IMR-90 (cell line): ENCODE results near the gene RPL27A. TPM values are rescaled to one million over a fixed set of nuclear protein-coding genes. Genes with fewer than 3 reads are reported as not detected.
A peak's percentile ranks its signal among the peaks of the same experiment; 100 is the strongest.

Source experiments
- ATAC-seq: fragments of 200-7000 bp; cut with Tn5 transposase; 2 replicates; pipeline ENCODE4 v1.9.1; 2020; ENCODE audit warnings: low read depth, mild to moderate bottlenecking, moderate library complexity
- BruUV-seq: library from RNA; stranded (reverse); fragments of 400-500 nt; replicated peaks from 2 replicates; lab custom pipeline; 2021; lab: Mats Ljungman, UMichigan
- CTCF ChIA-PET: fragments of 300-600 bp; formaldehyde crosslinking; extraction: SDS; loops from one replicate; lab custom pipeline; 2021; ENCODE audit warnings: antibody characterized with exemption; lab: Yijun Ruan, JAX
- POLR2A ChIA-PET: fragments of 300-600 bp; sonication (Branson Sonifier 250); formaldehyde crosslinking; loops from one replicate; lab custom pipeline; 2022; ENCODE audit warnings: antibody characterized with exemption; ENCODE audit not compliant: unreplicated experiment; lab: Charles Lee
- DNase-seq: peaks from one replicate; pipeline ENCODE4 v3.0.0; 2013
- H2AFZ ChIP-seq: replicated peaks from 2 replicates; pipeline ENCODE3; 2013; ENCODE audit warnings: low read length, mild to moderate bottlenecking; ENCODE audit not compliant: poor library complexity
- H2AK5ac ChIP-seq: 2 replicates; pipeline ENCODE4 v1.6.1; 2013; ENCODE audit warnings: low read depth, low read length, inconsistent platforms
- H2AK9ac ChIP-seq: replicated peaks from 2 replicates; pipeline ENCODE3; 2013; ENCODE audit warnings: mild to moderate bottlenecking, low read depth, low read length, moderate library complexity; ENCODE audit not compliant: poor library complexity
- H2BK120ac ChIP-seq: 2 replicates; pipeline ENCODE4 v1.6.1; 2013; ENCODE audit warnings: low read depth, low read length, inconsistent platforms
- H2BK15ac ChIP-seq: 3 replicates; pipeline ENCODE4 v1.6.1; 2013; ENCODE audit warnings: low read depth, low read length, inconsistent platforms
- H2BK20ac ChIP-seq: 2 replicates; pipeline ENCODE4 v1.6.1; 2013; ENCODE audit warnings: low read depth, mild to moderate bottlenecking, inconsistent platforms, low read length, moderate library complexity
- H2BK5ac ChIP-seq: 2 replicates; pipeline ENCODE4 v1.6.1; 2013; ENCODE audit warnings: mild to moderate bottlenecking, low read depth, low read length, inconsistent platforms; ENCODE audit not compliant: poor library complexity, severe bottlenecking
- H3K14ac ChIP-seq: replicated peaks from 2 replicates; pipeline ENCODE4 v1.6.1; 2013; ENCODE audit warnings: low read depth, low read length, inconsistent platforms
- H3K18ac ChIP-seq: 2 replicates; pipeline ENCODE4 v1.6.1; 2013; ENCODE audit warnings: low read depth, low read length, control low read depth
- H3K23ac ChIP-seq: 2 replicates; pipeline ENCODE4 v1.6.1; 2013; ENCODE audit warnings: low read depth, low read length, inconsistent platforms
- H3K27ac ChIP-seq: 2 replicates; pipeline ENCODE4 v1.5.1; 2013; ENCODE audit warnings: mild to moderate bottlenecking, control low read depth, low read length; ENCODE audit not compliant: insufficient read depth
- H3K27me3 ChIP-seq: 2 replicates; pipeline ENCODE4 v1.6.1; 2013; ENCODE audit warnings: low read length; ENCODE audit not compliant: control insufficient read depth, insufficient read depth
- H3K36me3 ChIP-seq: 2 replicates; pipeline ENCODE4 v1.6.1; 2013; ENCODE audit warnings: low read length, mixed read lengths; ENCODE audit not compliant: control insufficient read depth, insufficient read depth
- H3K4ac ChIP-seq: 2 replicates; pipeline ENCODE4 v1.6.1; 2013; ENCODE audit warnings: low read depth, low read length, inconsistent platforms
- H3K4me1 ChIP-seq: 2 replicates; pipeline ENCODE4 v1.6.1; 2013; ENCODE audit warnings: low read length, mixed read lengths; ENCODE audit not compliant: control insufficient read depth, insufficient read depth
- H3K4me2 ChIP-seq: 2 replicates; pipeline ENCODE4 v1.6.1; 2013; ENCODE audit warnings: low read depth, mild to moderate bottlenecking, control low read depth, low read length, moderate library complexity
- H3K4me3 ChIP-seq: 2 replicates; pipeline ENCODE4 v1.5.1; 2013; ENCODE audit warnings: low read depth, mild to moderate bottlenecking, control low read depth, low read length, moderate library complexity; ENCODE audit not compliant: insufficient read depth
- H3K56ac ChIP-seq: 2 replicates; pipeline ENCODE4 v1.6.1; 2013; ENCODE audit warnings: low read length, inconsistent platforms; ENCODE audit not compliant: insufficient read depth; ENCODE audit errors: extremely low read depth
- H3K79me1 ChIP-seq, 2 experiments: 2 replicates each; pipeline ENCODE4 v1.6.1; 2013; ENCODE audit warnings: low read length in 2 of 2, inconsistent platforms in 1 of 2, low read depth in 1 of 2
- H3K9ac ChIP-seq: 2 replicates; pipeline ENCODE4 v1.6.1; 2013; ENCODE audit warnings: low read depth, low read length, control low read depth
- H3K9me1 ChIP-seq: 2 replicates; pipeline ENCODE4 v1.6.1; 2013; ENCODE audit warnings: low read length, inconsistent platforms; ENCODE audit not compliant: insufficient read depth
- H3K9me3 ChIP-seq: 2 replicates; pipeline ENCODE4 v1.6.1; 2013; ENCODE audit warnings: low read length; ENCODE audit not compliant: control insufficient read depth, insufficient read depth
- H4K20me1 ChIP-seq: 2 replicates; pipeline ENCODE4 v1.6.1; 2013; ENCODE audit warnings: low read length, inconsistent platforms; ENCODE audit not compliant: insufficient read depth
- H4K5ac ChIP-seq: 2 replicates; pipeline ENCODE4 v1.6.1; 2013; ENCODE audit warnings: mild to moderate bottlenecking, low read depth, low read length, control low read depth
- H4K8ac ChIP-seq, 2 experiments: 2 replicates each; pipeline ENCODE4 v1.6.1; 2013; ENCODE audit warnings: low read depth in 2 of 2, low read length in 2 of 2, control low read depth in 1 of 2, inconsistent platforms in 1 of 2
- H4K91ac ChIP-seq: 2 replicates; pipeline ENCODE4 v1.6.1; 2013; ENCODE audit warnings: low read depth, low read length, inconsistent platforms; ENCODE audit not compliant: insufficient read depth
- BHLHE40 ChIP-seq: fragments of 150-350 bp; IDR thresholded peaks from 2 replicates; pipeline ENCODE4 v1.6.1; 2016; ENCODE audit warnings: mild to moderate bottlenecking, low read depth, low read length
- CEBPB ChIP-seq: IDR thresholded peaks from 2 replicates; pipeline ENCODE4 v1.6.1; 2012; ENCODE audit warnings: low read depth, low read length, improper control_type of control experiment
- CHD1 ChIP-seq: IDR thresholded peaks from 2 replicates; pipeline ENCODE4 v1.6.1; 2012; ENCODE audit warnings: low read depth, low read length, improper control_type of control experiment
- CTCF ChIP-seq: conservative IDR thresholded peaks from 2 replicates; pipeline ENCODE4 v1.5.1; 2012; ENCODE audit warnings: mild to moderate bottlenecking, low read depth, low read length, improper control_type of control experiment
- ELK1 ChIP-seq: fragments of 150-350 bp; IDR thresholded peaks from 2 replicates; pipeline ENCODE4 v1.6.1; 2016; ENCODE audit warnings: low read depth, mild to moderate bottlenecking, low read length, moderate library complexity, borderline replicate concordance
- FOS ChIP-seq: fragments of 150-350 bp; IDR thresholded peaks from 2 replicates; pipeline ENCODE4 v1.6.1; 2016; ENCODE audit warnings: low read depth, low read length
- MAFK ChIP-seq: IDR thresholded peaks from 2 replicates; pipeline ENCODE4 v1.6.1; 2012; ENCODE audit warnings: low read depth, low read length, improper control_type of control experiment
- MAZ ChIP-seq: IDR thresholded peaks from 2 replicates; pipeline ENCODE4 v1.6.1; 2012; ENCODE audit warnings: low read depth, mild to moderate bottlenecking, low read length, improper control_type of control experiment, moderate library complexity, borderline replicate concordance
- MXI1 ChIP-seq: IDR thresholded peaks from 2 replicates; pipeline ENCODE4 v1.6.1; 2012; ENCODE audit warnings: low read depth, mild to moderate bottlenecking, low read length, moderate library complexity, borderline replicate concordance
- NFE2L2 ChIP-seq: fragments of 150-350 bp; IDR thresholded peaks from 2 replicates; pipeline ENCODE4 v1.6.1; 2016; ENCODE audit warnings: low read depth, mild to moderate bottlenecking, low read length
- POLR2A ChIP-seq: IDR thresholded peaks from 2 replicates; pipeline ENCODE4 v1.6.1; 2012; ENCODE audit warnings: mild to moderate bottlenecking, low read depth, low read length
- RAD21 ChIP-seq: IDR thresholded peaks from 2 replicates; pipeline ENCODE4 v1.6.1; 2012; ENCODE audit warnings: low read length, improper control_type of control experiment
- RCOR1 ChIP-seq: IDR thresholded peaks from 2 replicates; pipeline ENCODE4 v1.6.1; 2012; ENCODE audit warnings: mild to moderate bottlenecking, low read length, improper control_type of control experiment; ENCODE audit not compliant: insufficient replicate concordance
- RFX5 ChIP-seq: IDR thresholded peaks from 2 replicates; pipeline ENCODE4 v1.8.0; 2012; ENCODE audit warnings: low read depth, mild to moderate bottlenecking, low read length, moderate library complexity
- SMC3 ChIP-seq: fragments of 150-350 bp; IDR thresholded peaks from 2 replicates; pipeline ENCODE4 v1.6.1; 2016; ENCODE audit warnings: low read depth, mild to moderate bottlenecking, antibody characterized with exemption, low read length, moderate library complexity
- WGBS, 2 experiments: methylation state at CpG; one replicate each; pipeline versions ENCODE4 v1.1.5 to v1.1.7; 2013; ENCODE audit warnings: missing lambda C conversion rate in 2 of 2; ENCODE audit not compliant: insufficient read length in 1 of 2; ENCODE audit errors: extremely low coverage in 2 of 2; 5-methylcytosine and 5-hydroxymethylcytosine counted together
- dilution Hi-C: fragments of 300-500 bp; cut with HindIII; formaldehyde crosslinking; loops from one replicate; pipeline ENCODE4 v1.14.3; 2018; ENCODE audit warnings: low sequenced_read_pairs; ENCODE audit not compliant: unreplicated experiment
- in situ Hi-C: fragments of 300-500 bp; cut with MboI; formaldehyde crosslinking; loops from 3 replicates; pipeline ENCODE4 v1.14.3; 2019; ENCODE audit warnings: low sequenced_read_pairs, inconsistent platforms, mixed read lengths
- intact Hi-C: fragments of 100-400 bp; cut with micrococcal nuclease; formaldehyde crosslinking; loops from 2 replicates; pipeline ENCODE4 v1.10.0; 2022
- polyA plus RNA-seq, 3 experiments: library from polyadenylated mRNA; depleted of rRNA; stranded (reverse); fragments of >200 nt; gene quantifications; 2 replicates each; pipeline ENCODE4 v1.2.3, GENCODE V29; 2012; ENCODE audit warnings: low replicate concordance in 1 of 3
- total RNA-seq: library from RNA; depleted of rRNA; stranded (reverse); fragments of >200 nt; gene quantifications from 2 replicates; pipeline ENCODE4 v1.2.3, GENCODE V29; 2012

Gene RPL27A
- total and polyA plus RNA-seq, 2 of the 4 experiments (the other 2 are of a cell fraction), result 786 to 849 TPM

- H2BK20ac ChIP-seq, result no peak overlapping the region
- ATAC-seq (no peak), DNase-seq (no peak)
- no peak overlapping the region for H3K56ac ChIP-seq
- no peak overlapping the region for H4K5ac ChIP-seq
- H3K9ac ChIP-seq, result no peak overlapping the region
- H3K79me1 ChIP-seq, result peaks cover 15 to 64% of the 10 kb centered on the region in 2 experiments; a peak in 3 of 4 replicates
- in situ Hi-C loops, result no loop called here
- CTCF ChIA-PET, result interaction anchor here (1.1 kb wide), 1 partner anchor 162 kb away, joined by 3 read pairs; no protein-coding TSS in a partner anchor
- no peak overlapping the region for H2BK120ac ChIP-seq
- H3K36me3 ChIP-seq, result peaks cover 73% of the 10 kb centered on the region
- POLR2A ChIA-PET, result no interaction called here
- H3K4me2 ChIP-seq, result no peak overlapping the region
- H3K4me3 ChIP-seq, result no peak overlapping the region
- H3K27me3 ChIP-seq, result no peaks in the 10 kb centered on the region
- no peak overlapping the region for H3K18ac ChIP-seq
- H3K27ac ChIP-seq, result no peak overlapping the region; the same call in 1 of the 2 replicates
- H3K23ac ChIP-seq, result no peak overlapping the region
- no peak overlapping the region for H2AFZ ChIP-seq
- peak overlapping the region; percentile 82; the same call in 1 of the 2 replicates for H3K4ac ChIP-seq
- no peak overlapping the region; the same call in 1 of the 2 replicates for H4K91ac ChIP-seq
- H3K9me1 ChIP-seq, result peaks cover 9% of the 10 kb centered on the region
- H4K8ac ChIP-seq, result no peak overlapping the region; a peak in 2 of 4 replicates
- no peaks in the 10 kb centered on the region for H3K9me3 ChIP-seq
- H2AK9ac ChIP-seq, result no peak overlapping the region
- dilution Hi-C loops, result no loop called here
- WGBS, 2 experiments, result 90% methylated on average over 2 of the region's 14 CpGs; no CpG with 5 or more reads in 1 of the 2 experiments
- H3K14ac ChIP-seq, result no peak overlapping the region
- H4K20me1 ChIP-seq, result no peaks in the 10 kb centered on the region
- no peak overlapping the region for H2BK15ac ChIP-seq
- peaks cover 9% of the 10 kb centered on the region; the same call in 1 of the 2 replicates for H3K4me1 ChIP-seq
- no TSS peak for BruUV-seq
- intact Hi-C loops, result no loop called here
- peak overlapping the region; percentile 11 for H2AK5ac ChIP-seq
- no peak overlapping the region for H2BK5ac ChIP-seq
- no peak for TF ChIP-seq SMC3
- TF ChIP-seq MXI1, result no peak
- no peak for TF ChIP-seq BHLHE40
- TF ChIP-seq FOS, result no peak
- TF ChIP-seq RAD21, result no peak
- TF ChIP-seq MAZ, result no peak
- no peak for TF ChIP-seq RCOR1
- TF ChIP-seq ELK1, result no peak
- TF ChIP-seq RFX5, result no peak
- TF ChIP-seq POLR2A, result no peak
- no peak for TF ChIP-seq CHD1
- TF ChIP-seq CEBPB, result no peak
- no peak for TF ChIP-seq CTCF
- TF ChIP-seq NFE2L2, result no peak
- TF ChIP-seq MAFK, result no peak
Measured at GRCh38 chr11:8706673-8707432, 24.3 kb downstream of the RPL27A start.
